HUES48 (cell line): ENCODE data around the gene SMYD3.

Experiments
- H3K27ac ChIP-seq: one replicate; pipeline ENCODE4 v1.7.0; 2013; ENCODE audit warnings: low read depth, low read length, inconsistent platforms
- H3K27me3 ChIP-seq: 2 replicates; pipeline ENCODE4 v1.6.1; 2013; ENCODE audit warnings: mild to moderate bottlenecking, low read length; ENCODE audit not compliant: control insufficient read depth, insufficient read depth
- H3K36me3 ChIP-seq: 2 replicates; pipeline ENCODE4 v1.6.1; 2013; ENCODE audit warnings: low read length; ENCODE audit not compliant: control insufficient read depth, insufficient read depth
- H3K4me1 ChIP-seq: 2 replicates; pipeline ENCODE4 v1.6.1; 2013; ENCODE audit warnings: mild to moderate bottlenecking, low read length; ENCODE audit not compliant: control insufficient read depth, insufficient read depth
- H3K4me3 ChIP-seq: 2 replicates; pipeline ENCODE4 v1.5.1; 2013; ENCODE audit warnings: mild to moderate bottlenecking, low read depth, low read length
- H3K9ac ChIP-seq: 2 replicates; pipeline ENCODE4 v1.6.1; 2013; ENCODE audit warnings: mild to moderate bottlenecking, low read depth, low read length, moderate library complexity
- H3K9me3 ChIP-seq: 2 replicates; pipeline ENCODE4 v1.6.1; 2013; ENCODE audit warnings: low read length; ENCODE audit not compliant: control insufficient read depth, insufficient read depth

SMYD3 gene

GRCh38 chr1:246213947-246214346 lies 293.1 kb downstream of the SMYD3 start:
- H3K36me3 ChIP-seq, result no peaks in the 10 kb centered on the region
- peaks cover 11% of the 10 kb centered on the region for H3K4me1 ChIP-seq
- H3K27ac ChIP-seq, result no peak overlapping the region
- no peaks in the 10 kb centered on the region for H3K27me3 ChIP-seq
- no peak overlapping the region for H3K4me3 ChIP-seq
- no peak overlapping the region for H3K9ac ChIP-seq
- H3K9me3 ChIP-seq, result no peaks in the 10 kb centered on the region

GRCh38 chr1:246213502-246213901 lies 293.6 kb downstream of the SMYD3 start:
- Histone ChIP-seq H3K9me3 (no peaks in the 10 kb centered on the region), H3K27ac (no peak overlapping the region), H3K4me1 (peaks cover 8% of the 10 kb centered on the region; the same call in 1 of the 2 replicates), H3K9ac (no peak overlapping the region), H3K4me3 (no peak overlapping the region), H3K36me3 (no peaks in the 10 kb centered on the region), H3K27me3 (no peaks in the 10 kb centered on the region)

- Histone ChIP-seq H3K9me3 (no peaks in the 10 kb centered on the region), H3K4me3 (no peak overlapping the region), H3K27me3 (no peaks in the 10 kb centered on the region), H3K36me3 (no peaks in the 10 kb centered on the region), H3K9ac (no peak overlapping the region), H3K27ac (no peak overlapping the region), H3K4me1 (peaks cover 8% of the 10 kb centered on the region; the same call in 1 of the 2 replicates)
These were observed 294.0 kb downstream of the SMYD3 start for GRCh38 chr1:246213036-246213435.

GRCh38 chr1:246212013-246212412 lies 295.1 kb downstream of the SMYD3 start:
- Histone ChIP-seq H3K4me3 (no peak overlapping the region), H3K9me3 (no peaks in the 10 kb centered on the region), H3K36me3 (no peaks in the 10 kb centered on the region), H3K9ac (no peak overlapping the region), H3K4me1 (peaks cover 8% of the 10 kb centered on the region; the same call in 1 of the 2 replicates), H3K27ac (no peak overlapping the region), H3K27me3 (no peaks in the 10 kb centered on the region)

- H3K9ac ChIP-seq, result no peak overlapping the region
- no peak overlapping the region for H3K27ac ChIP-seq
These were observed 296.3 kb downstream of the SMYD3 start for GRCh38 chr1:246210756-246211155.

GRCh38 chr1:246208105-246208504 lies 299.0 kb downstream of the SMYD3 start:
- H3K9me3 ChIP-seq, result no peaks in the 10 kb centered on the region
- no peak overlapping the region for H3K27ac ChIP-seq
- H3K4me3 ChIP-seq, result no peak overlapping the region
- H3K4me1 ChIP-seq, result peaks cover 8% of the 10 kb centered on the region; the same call in 1 of the 2 replicates
- H3K27me3 ChIP-seq, result no peaks in the 10 kb centered on the region
- no peaks in the 10 kb centered on the region for H3K36me3 ChIP-seq
- H3K9ac ChIP-seq, result no peak overlapping the region

More at GRCh38 chr1:246210756-246211155, 296.3 kb downstream of the SMYD3 start:
- no peaks in the 10 kb centered on the region for H3K9me3 ChIP-seq
- no peak overlapping the region for H3K4me3 ChIP-seq
- H3K27me3 ChIP-seq, result no peaks in the 10 kb centered on the region
- peaks cover 8% of the 10 kb centered on the region; the same call in 1 of the 2 replicates for H3K4me1 ChIP-seq
- no peaks in the 10 kb centered on the region for H3K36me3 ChIP-seq

GRCh38 chr1:246203180-246203579 lies 303.9 kb downstream of the SMYD3 start:
- no peaks in the 10 kb centered on the region for H3K27me3 ChIP-seq

GRCh38 chr1:246200738-246201137 lies 306.3 kb downstream of the SMYD3 start:
- Histone ChIP-seq H3K9me3 (no peaks in the 10 kb centered on the region), H3K9ac (no peak overlapping the region), H3K36me3 (no peaks in the 10 kb centered on the region), H3K27ac (no peak overlapping the region), H3K4me3 (no peak overlapping the region), H3K27me3 (no peaks in the 10 kb centered on the region), H3K4me1 (no peaks in the 10 kb centered on the region)

More at GRCh38 chr1:246203180-246203579, 303.9 kb downstream of the SMYD3 start:
- Histone ChIP-seq H3K27ac (no peak overlapping the region), H3K36me3 (no peaks in the 10 kb centered on the region), H3K4me3 (no peak overlapping the region), H3K4me1 (no peaks in the 10 kb centered on the region), H3K9me3 (no peaks in the 10 kb centered on the region), H3K9ac (no peak overlapping the region)

- Histone ChIP-seq H3K36me3 (no peaks in the 10 kb centered on the region), H3K4me1 (no peaks in the 10 kb centered on the region), H3K27ac (no peak overlapping the region), H3K4me3 (no peak overlapping the region), H3K27me3 (no peaks in the 10 kb centered on the region), H3K9me3 (no peaks in the 10 kb centered on the region), H3K9ac (no peak overlapping the region)
These were observed 306.9 kb downstream of the SMYD3 start for GRCh38 chr1:246200225-246200624.

- Histone ChIP-seq H3K9me3 (no peaks in the 10 kb centered on the region), H3K9ac (no peak overlapping the region), H3K4me1 (no peaks in the 10 kb centered on the region), H3K4me3 (no peak overlapping the region), H3K27me3 (no peaks in the 10 kb centered on the region), H3K36me3 (no peaks in the 10 kb centered on the region), H3K27ac (no peak overlapping the region)
These were observed 307.9 kb downstream of the SMYD3 start for GRCh38 chr1:246199086-246199645.

- no peak overlapping the region for H3K27ac ChIP-seq
- H3K9ac ChIP-seq, result no peak overlapping the region
- no peaks in the 10 kb centered on the region for H3K4me1 ChIP-seq
- H3K9me3 ChIP-seq, result no peaks in the 10 kb centered on the region
- no peaks in the 10 kb centered on the region for H3K27me3 ChIP-seq
- no peak overlapping the region for H3K4me3 ChIP-seq
- H3K36me3 ChIP-seq, result no peaks in the 10 kb centered on the region
These were observed 308.8 kb downstream of the SMYD3 start for GRCh38 chr1:246198115-246198816.
